KMS-11 (cell line): ENCODE data around the gene RANBP3.

Source experiments
- H2AFZ ChIP-seq: fragments of 200-600 bp; sonication (generic); 2 replicates; pipeline ENCODE4 v1.6.1; 2016; ENCODE audit warnings: antibody characterized with exemption, mixed run types, low read depth
- H3K27ac ChIP-seq: fragments of 200-600 bp; sonication (generic); 2 replicates; pipeline ENCODE4 v1.6.1; 2016; ENCODE audit warnings: mild to moderate bottlenecking, mixed run types
- H3K27me3 ChIP-seq: fragments of 200-600 bp; sonication (generic); 2 replicates; pipeline ENCODE4 v1.6.1; 2017; ENCODE audit warnings: mild to moderate bottlenecking, low read depth, mixed run types, moderate library complexity; ENCODE audit not compliant: insufficient read depth
- H3K36me3 ChIP-seq: fragments of 200-600 bp; sonication (generic); 2 replicates; pipeline ENCODE4 v1.6.1; 2017; ENCODE audit warnings: mild to moderate bottlenecking, mixed run types; ENCODE audit not compliant: insufficient read depth
- H3K4me1 ChIP-seq: fragments of 200-600 bp; sonication (generic); 2 replicates; pipeline ENCODE4 v1.6.1; 2016; ENCODE audit warnings: mild to moderate bottlenecking, low read depth, mixed run types; ENCODE audit not compliant: poor library complexity, severe bottlenecking
- H3K4me2 ChIP-seq: fragments of 200-600 bp; sonication (generic); 2 replicates; pipeline ENCODE4 v1.7.0; 2016; ENCODE audit warnings: mild to moderate bottlenecking, mixed run types
- H3K4me3 ChIP-seq: fragments of 200-600 bp; sonication (generic); IDR thresholded peaks from 2 replicates; pipeline ENCODE4 v1.6.1; 2017; ENCODE audit warnings: low read depth, low read length, mixed read lengths; ENCODE audit not compliant: insufficient read depth
- H3K79me2 ChIP-seq: fragments of 200-600 bp; sonication (generic); 2 replicates; pipeline ENCODE4 v1.6.1; 2016; ENCODE audit warnings: low read depth, mixed run types; ENCODE audit not compliant: insufficient read depth
- H3K9ac ChIP-seq: fragments of 200-600 bp; sonication (generic); 2 replicates; pipeline ENCODE4 v1.6.1; 2016; ENCODE audit warnings: mild to moderate bottlenecking, mixed run types
- H4K20me1 ChIP-seq: fragments of 200-600 bp; sonication (generic); 2 replicates; pipeline ENCODE4 v1.6.1; 2016; ENCODE audit warnings: mild to moderate bottlenecking, mixed run types; ENCODE audit not compliant: insufficient read depth
- TF ChIP-seq, protein P1 (sequence below): fragments of 200-600 bp; sonication (generic); conservative IDR thresholded peaks from 2 replicates; pipeline ENCODE4 v1.6.1; 2017; ENCODE audit warnings: low read depth, mild to moderate bottlenecking, antibody characterized with exemption, low read length, moderate library complexity, mixed read lengths

RANBP3 gene

DNA sequence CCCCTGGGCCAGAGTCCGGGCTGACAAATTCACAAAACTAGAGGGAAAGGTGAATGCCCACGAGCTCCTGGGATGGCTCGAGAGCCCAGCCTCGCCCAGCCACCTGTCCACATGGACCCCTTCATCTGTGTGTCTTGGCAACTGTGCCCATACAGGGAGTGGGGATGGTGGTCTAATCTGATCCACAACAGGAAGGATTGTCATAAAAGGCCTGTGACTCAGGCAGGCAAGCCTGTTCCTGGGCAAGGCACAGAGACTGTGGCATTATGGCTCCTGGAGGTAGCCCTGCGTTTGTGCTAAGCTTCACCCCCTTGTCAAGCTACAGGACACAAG is 43.9 kb downstream of the RANBP3 start:
- Histone ChIP-seq H3K79me2 (no peaks in the 10 kb centered on the region), H3K4me1 (no peaks in the 10 kb centered on the region), H3K9ac (no peak overlapping the region), H3K27me3 (no peaks in the 10 kb centered on the region), H3K36me3 (no peaks in the 10 kb centered on the region), H4K20me1 (no peaks in the 10 kb centered on the region), H3K4me2 (no peak overlapping the region), H3K4me3 (no peak overlapping the region), H3K27ac (no peak overlapping the region), H2AFZ (no peak overlapping the region)
- TF ChIP-seq, protein P1, sequence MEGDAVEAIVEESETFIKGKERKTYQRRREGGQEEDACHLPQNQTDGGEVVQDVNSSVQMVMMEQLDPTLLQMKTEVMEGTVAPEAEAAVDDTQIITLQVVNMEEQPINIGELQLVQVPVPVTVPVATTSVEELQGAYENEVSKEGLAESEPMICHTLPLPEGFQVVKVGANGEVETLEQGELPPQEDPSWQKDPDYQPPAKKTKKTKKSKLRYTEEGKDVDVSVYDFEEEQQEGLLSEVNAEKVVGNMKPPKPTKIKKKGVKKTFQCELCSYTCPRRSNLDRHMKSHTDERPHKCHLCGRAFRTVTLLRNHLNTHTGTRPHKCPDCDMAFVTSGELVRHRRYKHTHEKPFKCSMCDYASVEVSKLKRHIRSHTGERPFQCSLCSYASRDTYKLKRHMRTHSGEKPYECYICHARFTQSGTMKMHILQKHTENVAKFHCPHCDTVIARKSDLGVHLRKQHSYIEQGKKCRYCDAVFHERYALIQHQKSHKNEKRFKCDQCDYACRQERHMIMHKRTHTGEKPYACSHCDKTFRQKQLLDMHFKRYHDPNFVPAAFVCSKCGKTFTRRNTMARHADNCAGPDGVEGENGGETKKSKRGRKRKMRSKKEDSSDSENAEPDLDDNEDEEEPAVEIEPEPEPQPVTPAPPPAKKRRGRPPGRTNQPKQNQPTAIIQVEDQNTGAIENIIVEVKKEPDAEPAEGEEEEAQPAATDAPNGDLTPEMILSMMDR = no peak

DNA sequence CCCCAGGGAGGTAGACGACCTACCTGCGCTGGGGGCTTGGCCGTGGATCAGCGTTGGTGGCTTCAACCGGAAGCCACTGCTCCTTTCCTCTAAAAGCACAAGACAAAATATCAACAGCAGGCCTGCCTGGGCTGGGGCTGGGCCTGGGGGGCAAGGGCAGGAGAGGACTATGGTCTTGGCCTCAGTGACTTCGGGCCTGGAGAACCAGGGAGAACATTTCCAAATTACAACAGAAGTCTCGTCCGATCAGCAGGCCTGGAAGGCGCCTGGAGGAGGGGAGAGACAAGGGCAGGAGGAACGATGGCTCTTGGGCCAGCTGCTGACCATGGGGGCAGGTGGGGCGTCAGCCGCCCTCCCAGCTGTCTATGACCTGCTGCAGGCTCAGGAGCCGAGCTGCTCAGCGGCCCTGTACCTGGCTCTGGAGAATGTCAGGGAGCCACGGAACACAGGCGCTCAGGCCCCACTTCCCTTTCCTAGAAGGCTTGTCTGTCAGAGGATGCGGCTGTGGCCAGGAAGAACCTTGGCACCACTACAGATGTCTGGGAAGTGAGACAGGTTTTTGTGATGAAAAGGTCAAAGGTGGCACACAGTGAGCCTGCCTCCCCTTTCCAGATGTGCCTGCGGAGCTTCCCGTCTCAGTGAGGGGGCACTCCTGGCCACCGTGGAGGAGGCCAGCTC is 44.4 kb downstream of the RANBP3 start:
- TF ChIP-seq, protein P1 = no peak
- Histone ChIP-seq H2AFZ (no peak overlapping the region), H3K4me3 (no peak overlapping the region), H3K27ac (no peak overlapping the region), H3K4me2 (no peak overlapping the region), H4K20me1 (no peaks in the 10 kb centered on the region), H3K27me3 (no peaks in the 10 kb centered on the region), H3K79me2 (no peaks in the 10 kb centered on the region), H3K36me3 (no peaks in the 10 kb centered on the region), H3K9ac (no peak overlapping the region), H3K4me1 (no peaks in the 10 kb centered on the region)

DNA sequence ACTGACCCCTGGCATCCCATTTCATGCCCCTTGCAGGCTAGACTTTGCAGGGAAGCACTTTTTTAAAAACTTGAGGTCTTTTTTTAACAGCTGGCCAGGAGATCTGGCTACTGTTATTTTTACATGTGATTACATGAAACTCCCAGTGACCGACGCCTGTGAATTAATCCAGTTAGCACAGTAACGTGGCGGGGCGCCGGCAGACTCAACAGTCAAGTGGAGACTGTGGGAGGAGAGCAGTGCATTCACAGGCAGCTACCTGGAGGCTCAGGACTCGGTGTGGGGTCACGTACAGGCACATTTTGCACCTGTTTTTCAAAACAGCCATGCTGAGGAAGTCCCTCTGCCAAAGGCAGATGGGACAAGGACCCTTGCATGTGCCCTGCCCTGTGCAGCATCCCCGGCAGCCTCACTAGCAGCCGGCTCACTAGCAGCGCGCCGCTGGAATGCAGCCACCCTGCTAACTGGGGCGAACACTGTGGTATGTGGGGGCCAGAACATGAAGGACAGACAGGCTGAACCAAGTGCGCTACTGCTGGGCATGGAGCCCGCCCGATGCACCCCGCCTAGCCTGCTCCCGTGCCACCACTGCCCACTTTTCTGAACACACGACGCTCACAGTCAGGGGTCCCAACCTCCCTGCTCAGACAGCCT is 45.2 kb downstream of the RANBP3 start:
- no peaks in the 10 kb centered on the region for H3K4me1 ChIP-seq
- no peaks in the 10 kb centered on the region for H3K36me3 ChIP-seq
- TF ChIP-seq, protein P1 = no peak
- H3K9ac ChIP-seq = no peak overlapping the region
- H4K20me1 ChIP-seq = no peaks in the 10 kb centered on the region
- no peak overlapping the region for H3K27ac ChIP-seq
- H3K79me2 ChIP-seq = no peaks in the 10 kb centered on the region
- no peak overlapping the region for H2AFZ ChIP-seq
- H3K27me3 ChIP-seq = no peaks in the 10 kb centered on the region
- H3K4me2 ChIP-seq = no peak overlapping the region
- H3K4me3 ChIP-seq = no peak overlapping the region

DNA sequence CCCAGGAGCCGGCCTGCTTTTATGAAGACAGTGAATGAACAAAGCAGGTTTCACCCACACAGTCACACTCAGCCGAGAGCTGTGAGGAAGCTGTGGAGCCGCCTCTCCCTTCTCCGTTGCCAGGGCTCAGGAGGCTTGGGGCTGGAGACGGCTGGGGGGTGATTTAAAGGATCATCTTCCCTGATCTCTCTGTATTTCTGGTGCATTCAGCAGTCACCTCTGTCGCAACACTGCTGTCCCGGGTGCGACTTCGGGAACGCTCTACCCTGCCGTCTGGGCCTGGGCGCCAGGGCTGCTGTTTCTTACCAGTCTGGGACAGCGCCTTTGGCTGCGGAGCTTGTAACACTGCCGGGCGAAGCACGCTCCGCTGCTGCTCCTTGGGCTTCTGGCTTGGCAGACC is 45.8 kb downstream of the RANBP3 start:
- Histone ChIP-seq H3K36me3 (no peaks in the 10 kb centered on the region), H4K20me1 (no peaks in the 10 kb centered on the region)

More for the DNA sequence above, 45.8 kb downstream of the RANBP3 start:
- H3K4me1 ChIP-seq = no peaks in the 10 kb centered on the region
- H3K79me2 ChIP-seq = no peaks in the 10 kb centered on the region
- H3K27ac ChIP-seq = no peak overlapping the region
- no peak overlapping the region for H2AFZ ChIP-seq
- H3K4me2 ChIP-seq = no peak overlapping the region
- H3K27me3 ChIP-seq = no peaks in the 10 kb centered on the region
- no peak overlapping the region for H3K4me3 ChIP-seq
- TF ChIP-seq, protein P1 = no peak
- no peak overlapping the region for H3K9ac ChIP-seq
